HepG2 (cell line): ENCODE data around the gene BAIAP2L1. TPM values are rescaled to one million over a fixed set of nuclear protein-coding genes. Genes with fewer than 3 reads are reported as not detected.

ENCODE experiments used
- HIVEP1 ChIP-seq: sonication (generic); formaldehyde crosslinking; IDR thresholded peaks from 2 replicates; pipeline ENCODE4 v1.4.0; 2020; ENCODE audit warnings: mild to moderate bottlenecking, missing genetic modification reagents
- HMG20A ChIP-seq: IDR thresholded peaks from 2 replicates; pipeline ENCODE4 v1.6.1; 2016; ENCODE audit warnings: borderline replicate concordance
- HOXA5 ChIP-seq: sonication (generic); formaldehyde crosslinking; IDR thresholded peaks from 2 replicates; pipeline ENCODE4 v1.4.0; 2020; ENCODE audit warnings: missing genetic modification reagents
- HOXD1 ChIP-seq: sonication (generic); formaldehyde crosslinking; IDR thresholded peaks from 2 replicates; pipeline ENCODE4 v1.5.0; 2020; ENCODE audit warnings: missing genetic modification reagents
- KAT2B ChIP-seq: fragments of 150-350 bp; IDR thresholded peaks from 2 replicates; pipeline ENCODE4 v1.6.1; 2014; ENCODE audit warnings: low read depth, low read length, borderline replicate concordance
- TBX2 ChIP-seq: sonication (generic); formaldehyde crosslinking; IDR thresholded peaks from 2 replicates; pipeline ENCODE4 v1.5.0; 2020; ENCODE audit warnings: missing genetic modification reagents, mild to moderate bottlenecking, borderline replicate concordance
- ZNF350 ChIP-seq: sonication (generic); formaldehyde crosslinking; IDR thresholded peaks from 2 replicates; pipeline ENCODE4 v1.4.0; 2020; ENCODE audit warnings: mild to moderate bottlenecking, low read depth, missing genetic modification reagents, borderline replicate concordance
- polyA plus RNA-seq, 8 experiments: library from polyadenylated mRNA; depleted of rRNA in 3 of 8; stranded (reverse) in 7 of 8; unstranded in 1 of 8; fragments of >200 nt; fragmentation: Illumina TruSeq in 4 of 8; extraction: Trizol in 4 of 8; gene quantifications; 2 replicates each; pipeline versions ENCODE4 v1.2.1 to v1.2.3, GENCODE V29; 2011 to 2016; ENCODE audit warnings: low read depth in 4 of 8, missing spikeins in 1 of 8, mixed read lengths in 1 of 8; ENCODE audit not compliant: insufficient read depth in 1 of 8
- total RNA-seq, 5 experiments: library from RNA; depleted of rRNA; stranded (reverse); fragments of >200 nt; fragmentation: Illumina TruSeq; extraction: Trizol; gene quantifications; 2 replicates each; pipeline ENCODE4 v1.2.3, GENCODE V29; 2016; ENCODE audit warnings: low read depth in 1 of 5
- TF ChIP-seq, protein P1 (sequence below): sonication (generic); formaldehyde crosslinking; IDR thresholded peaks from 2 replicates; pipeline ENCODE4 v1.4.0; 2020; ENCODE audit warnings: missing genetic modification reagents
- TF ChIP-seq, protein P2 (sequence below): sonication (generic); formaldehyde crosslinking; IDR thresholded peaks from 2 replicates; pipeline ENCODE4 v1.4.0; 2020; ENCODE audit warnings: missing genetic modification reagents
- TF ChIP-seq, protein P3 (sequence below): sonication (generic); formaldehyde crosslinking; IDR thresholded peaks from 2 replicates; pipeline ENCODE4 v1.8.1; 2022; ENCODE audit warnings: low read depth, mild to moderate bottlenecking, missing genetic modification reagents
- TF ChIP-seq, protein P4 (sequence below): sonication (generic); formaldehyde crosslinking; IDR thresholded peaks from 2 replicates; pipeline ENCODE4 v1.5.0; 2020; ENCODE audit warnings: mild to moderate bottlenecking, missing genetic modification reagents
- TF ChIP-seq, protein P5 (sequence below): sonication (generic); formaldehyde crosslinking; IDR thresholded peaks from 2 replicates; pipeline ENCODE4 v1.8.1; 2023; ENCODE audit warnings: missing genetic modification reagents, inconsistent platforms, borderline replicate concordance
- TF ChIP-seq, protein P6 (sequence below): sonication (generic); formaldehyde crosslinking; IDR thresholded peaks from 2 replicates; pipeline ENCODE4 v1.5.0; 2020; ENCODE audit warnings: mild to moderate bottlenecking, missing genetic modification reagents

The BAIAP2L1 gene
- total and polyA plus RNA-seq, 2 of the 13 experiments (the other 11 are each of a cell fraction or from before 2014, with no cell fraction given): 13.0 to 21.5 TPM

DNA sequence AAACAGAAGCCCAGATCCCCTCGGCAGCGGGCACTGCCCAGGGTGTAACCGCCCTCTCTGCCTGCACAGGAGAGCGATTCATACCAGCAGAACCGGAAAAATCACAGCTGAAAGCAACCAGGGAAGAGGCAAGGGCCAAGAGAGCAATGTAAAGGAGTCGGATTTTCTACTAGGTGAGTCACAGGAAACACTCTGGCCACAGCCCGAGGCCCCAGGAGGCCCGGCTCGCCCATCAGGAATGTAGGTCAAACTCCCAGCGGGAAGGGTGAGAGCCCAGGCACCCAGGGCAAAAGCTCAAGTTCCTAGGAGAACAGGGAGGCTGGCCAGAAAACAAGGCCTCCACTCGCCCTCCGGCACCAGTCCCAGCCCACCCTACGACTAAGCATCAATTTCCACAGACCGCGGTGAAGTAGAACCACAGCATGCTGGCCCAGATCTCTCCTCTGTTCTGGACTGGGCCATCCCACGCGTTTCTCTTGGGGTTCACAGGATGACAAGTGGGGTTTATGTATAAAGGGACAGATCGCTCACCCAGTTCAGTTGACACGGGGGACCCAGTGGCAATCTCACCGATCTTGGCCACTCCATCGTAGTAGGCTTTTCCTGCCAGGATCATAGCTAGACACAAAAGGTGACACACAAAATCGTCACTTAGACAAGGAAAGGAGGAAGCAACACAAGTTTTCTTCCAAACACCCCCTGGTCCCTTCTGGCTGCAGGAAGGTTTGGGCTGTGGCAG, 46.2 kb downstream of the BAIAP2L1 start (continued):
- TF ChIP-seq, protein P1, sequence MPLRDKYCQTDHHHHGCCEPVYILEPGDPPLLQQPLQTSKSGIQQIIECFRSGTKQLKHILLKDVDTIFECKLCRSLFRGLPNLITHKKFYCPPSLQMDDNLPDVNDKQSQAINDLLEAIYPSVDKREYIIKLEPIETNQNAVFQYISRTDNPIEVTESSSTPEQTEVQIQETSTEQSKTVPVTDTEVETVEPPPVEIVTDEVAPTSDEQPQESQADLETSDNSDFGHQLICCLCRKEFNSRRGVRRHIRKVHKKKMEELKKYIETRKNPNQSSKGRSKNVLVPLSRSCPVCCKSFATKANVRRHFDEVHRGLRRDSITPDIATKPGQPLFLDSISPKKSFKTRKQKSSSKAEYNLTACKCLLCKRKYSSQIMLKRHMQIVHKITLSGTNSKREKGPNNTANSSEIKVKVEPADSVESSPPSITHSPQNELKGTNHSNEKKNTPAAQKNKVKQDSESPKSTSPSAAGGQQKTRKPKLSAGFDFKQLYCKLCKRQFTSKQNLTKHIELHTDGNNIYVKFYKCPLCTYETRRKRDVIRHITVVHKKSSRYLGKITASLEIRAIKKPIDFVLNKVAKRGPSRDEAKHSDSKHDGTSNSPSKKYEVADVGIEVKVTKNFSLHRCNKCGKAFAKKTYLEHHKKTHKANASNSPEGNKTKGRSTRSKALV (CRISPR knock-in tag): no peak
- TF ChIP-seq, protein P2, sequence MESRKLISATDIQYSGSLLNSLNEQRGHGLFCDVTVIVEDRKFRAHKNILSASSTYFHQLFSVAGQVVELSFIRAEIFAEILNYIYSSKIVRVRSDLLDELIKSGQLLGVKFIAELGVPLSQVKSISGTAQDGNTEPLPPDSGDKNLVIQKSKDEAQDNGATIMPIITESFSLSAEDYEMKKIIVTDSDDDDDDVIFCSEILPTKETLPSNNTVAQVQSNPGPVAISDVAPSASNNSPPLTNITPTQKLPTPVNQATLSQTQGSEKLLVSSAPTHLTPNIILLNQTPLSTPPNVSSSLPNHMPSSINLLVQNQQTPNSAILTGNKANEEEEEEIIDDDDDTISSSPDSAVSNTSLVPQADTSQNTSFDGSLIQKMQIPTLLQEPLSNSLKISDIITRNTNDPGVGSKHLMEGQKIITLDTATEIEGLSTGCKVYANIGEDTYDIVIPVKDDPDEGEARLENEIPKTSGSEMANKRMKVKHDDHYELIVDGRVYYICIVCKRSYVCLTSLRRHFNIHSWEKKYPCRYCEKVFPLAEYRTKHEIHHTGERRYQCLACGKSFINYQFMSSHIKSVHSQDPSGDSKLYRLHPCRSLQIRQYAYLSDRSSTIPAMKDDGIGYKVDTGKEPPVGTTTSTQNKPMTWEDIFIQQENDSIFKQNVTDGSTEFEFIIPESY: peak; percentile 83
- TF ChIP-seq HMG20A (CRISPR knock-in tag) (no peak), HOXA5 (CRISPR knock-in tag) (no peak), HIVEP1 (no peak), ZNF350 (CRISPR knock-in tag) (no peak), TBX2 (CRISPR knock-in tag) (no peak), HOXD1 (no peak), KAT2B (no peak)
- TF ChIP-seq, protein P3, sequence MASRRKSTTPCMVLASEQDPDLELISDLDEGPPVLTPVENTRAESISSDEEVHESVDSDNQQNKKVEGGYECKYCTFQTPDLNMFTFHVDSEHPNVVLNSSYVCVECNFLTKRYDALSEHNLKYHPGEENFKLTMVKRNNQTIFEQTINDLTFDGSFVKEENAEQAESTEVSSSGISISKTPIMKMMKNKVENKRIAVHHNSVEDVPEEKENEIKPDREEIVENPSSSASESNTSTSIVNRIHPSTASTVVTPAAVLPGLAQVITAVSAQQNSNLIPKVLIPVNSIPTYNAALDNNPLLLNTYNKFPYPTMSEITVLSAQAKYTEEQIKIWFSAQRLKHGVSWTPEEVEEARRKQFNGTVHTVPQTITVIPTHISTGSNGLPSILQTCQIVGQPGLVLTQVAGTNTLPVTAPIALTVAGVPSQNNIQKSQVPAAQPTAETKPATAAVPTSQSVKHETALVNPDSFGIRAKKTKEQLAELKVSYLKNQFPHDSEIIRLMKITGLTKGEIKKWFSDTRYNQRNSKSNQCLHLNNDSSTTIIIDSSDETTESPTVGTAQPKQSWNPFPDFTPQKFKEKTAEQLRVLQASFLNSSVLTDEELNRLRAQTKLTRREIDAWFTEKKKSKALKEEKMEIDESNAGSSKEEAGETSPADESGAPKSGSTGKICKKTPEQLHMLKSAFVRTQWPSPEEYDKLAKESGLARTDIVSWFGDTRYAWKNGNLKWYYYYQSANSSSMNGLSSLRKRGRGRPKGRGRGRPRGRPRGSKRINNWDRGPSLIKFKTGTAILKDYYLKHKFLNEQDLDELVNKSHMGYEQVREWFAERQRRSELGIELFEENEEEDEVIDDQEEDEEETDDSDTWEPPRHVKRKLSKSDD (CRISPR knock-in tag): no peak
- TF ChIP-seq, protein P4, sequence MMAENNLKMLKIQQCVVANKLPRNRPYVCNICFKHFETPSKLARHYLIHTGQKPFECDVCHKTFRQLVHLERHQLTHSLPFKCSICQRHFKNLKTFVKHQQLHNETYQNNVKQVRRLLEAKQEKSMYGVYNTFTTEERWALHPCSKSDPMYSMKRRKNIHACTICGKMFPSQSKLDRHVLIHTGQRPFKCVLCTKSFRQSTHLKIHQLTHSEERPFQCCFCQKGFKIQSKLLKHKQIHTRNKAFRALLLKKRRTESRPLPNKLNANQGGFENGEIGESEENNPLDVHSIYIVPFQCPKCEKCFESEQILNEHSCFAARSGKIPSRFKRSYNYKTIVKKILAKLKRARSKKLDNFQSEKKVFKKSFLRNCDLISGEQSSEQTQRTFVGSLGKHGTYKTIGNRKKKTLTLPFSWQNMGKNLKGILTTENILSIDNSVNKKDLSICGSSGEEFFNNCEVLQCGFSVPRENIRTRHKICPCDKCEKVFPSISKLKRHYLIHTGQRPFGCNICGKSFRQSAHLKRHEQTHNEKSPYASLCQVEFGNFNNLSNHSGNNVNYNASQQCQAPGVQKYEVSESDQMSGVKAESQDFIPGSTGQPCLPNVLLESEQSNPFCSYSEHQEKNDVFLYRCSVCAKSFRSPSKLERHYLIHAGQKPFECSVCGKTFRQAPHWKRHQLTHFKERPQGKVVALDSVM (CRISPR knock-in tag): 0 out of 2 replicates have a peak, but pooled peaks have one; percentile 18
- TF ChIP-seq, protein P5, sequence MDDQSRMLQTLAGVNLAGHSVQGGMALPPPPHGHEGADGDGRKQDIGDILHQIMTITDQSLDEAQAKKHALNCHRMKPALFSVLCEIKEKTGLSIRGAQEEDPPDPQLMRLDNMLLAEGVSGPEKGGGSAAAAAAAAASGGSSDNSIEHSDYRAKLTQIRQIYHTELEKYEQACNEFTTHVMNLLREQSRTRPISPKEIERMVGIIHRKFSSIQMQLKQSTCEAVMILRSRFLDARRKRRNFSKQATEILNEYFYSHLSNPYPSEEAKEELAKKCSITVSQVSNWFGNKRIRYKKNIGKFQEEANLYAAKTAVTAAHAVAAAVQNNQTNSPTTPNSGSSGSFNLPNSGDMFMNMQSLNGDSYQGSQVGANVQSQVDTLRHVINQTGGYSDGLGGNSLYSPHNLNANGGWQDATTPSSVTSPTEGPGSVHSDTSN (CRISPR knock-in tag): no peak
- TF ChIP-seq, protein P6, sequence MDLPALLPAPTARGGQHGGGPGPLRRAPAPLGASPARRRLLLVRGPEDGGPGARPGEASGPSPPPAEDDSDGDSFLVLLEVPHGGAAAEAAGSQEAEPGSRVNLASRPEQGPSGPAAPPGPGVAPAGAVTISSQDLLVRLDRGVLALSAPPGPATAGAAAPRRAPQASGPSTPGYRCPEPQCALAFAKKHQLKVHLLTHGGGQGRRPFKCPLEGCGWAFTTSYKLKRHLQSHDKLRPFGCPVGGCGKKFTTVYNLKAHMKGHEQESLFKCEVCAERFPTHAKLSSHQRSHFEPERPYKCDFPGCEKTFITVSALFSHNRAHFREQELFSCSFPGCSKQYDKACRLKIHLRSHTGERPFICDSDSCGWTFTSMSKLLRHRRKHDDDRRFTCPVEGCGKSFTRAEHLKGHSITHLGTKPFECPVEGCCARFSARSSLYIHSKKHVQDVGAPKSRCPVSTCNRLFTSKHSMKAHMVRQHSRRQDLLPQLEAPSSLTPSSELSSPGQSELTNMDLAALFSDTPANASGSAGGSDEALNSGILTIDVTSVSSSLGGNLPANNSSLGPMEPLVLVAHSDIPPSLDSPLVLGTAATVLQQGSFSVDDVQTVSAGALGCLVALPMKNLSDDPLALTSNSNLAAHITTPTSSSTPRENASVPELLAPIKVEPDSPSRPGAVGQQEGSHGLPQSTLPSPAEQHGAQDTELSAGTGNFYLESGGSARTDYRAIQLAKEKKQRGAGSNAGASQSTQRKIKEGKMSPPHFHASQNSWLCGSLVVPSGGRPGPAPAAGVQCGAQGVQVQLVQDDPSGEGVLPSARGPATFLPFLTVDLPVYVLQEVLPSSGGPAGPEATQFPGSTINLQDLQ (CRISPR knock-in tag): no peak
